OCI-LY7 (cell line): ENCODE measurements around the gene EIF4G3.

ENCODE experiments used
- EZH2phosphoT487 ChIP-seq: fragments of 200-600 bp; sonication (generic); IDR thresholded peaks from 2 replicates; pipeline ENCODE4 v1.6.1; 2018; ENCODE audit warnings: low read depth, borderline replicate concordance, mild to moderate bottlenecking, mixed run types, antibody characterized with exemption, low read length, moderate library complexity, mixed read lengths
- TF ChIP-seq, protein P1 (sequence below): fragments of 200-600 bp; sonication (generic); conservative IDR thresholded peaks from 2 replicates; pipeline ENCODE4 v1.5.1; 2014; ENCODE audit warnings: mild to moderate bottlenecking, antibody characterized with exemption, low read length, moderate library complexity, mixed read lengths

DNA sequence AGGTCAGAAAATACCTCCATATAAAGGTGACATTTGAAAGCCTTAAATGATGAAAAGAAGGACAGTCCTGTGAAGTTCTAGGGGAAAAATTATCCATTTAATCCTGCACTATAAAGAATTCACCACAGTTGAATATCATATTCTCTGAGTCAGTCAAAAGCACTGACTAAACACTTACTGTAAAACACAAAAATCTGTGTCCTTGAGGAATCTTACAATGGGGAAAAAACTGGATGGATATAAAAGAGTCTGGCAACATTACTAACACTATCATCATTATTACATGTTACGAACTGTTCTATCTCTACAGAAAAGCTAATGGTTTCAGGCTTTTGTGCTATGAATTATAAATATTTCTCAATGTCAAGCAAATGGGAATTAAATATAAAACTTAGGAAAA lies 347.2 kb downstream of the EIF4G3 start:
- TF ChIP-seq, protein P1, sequence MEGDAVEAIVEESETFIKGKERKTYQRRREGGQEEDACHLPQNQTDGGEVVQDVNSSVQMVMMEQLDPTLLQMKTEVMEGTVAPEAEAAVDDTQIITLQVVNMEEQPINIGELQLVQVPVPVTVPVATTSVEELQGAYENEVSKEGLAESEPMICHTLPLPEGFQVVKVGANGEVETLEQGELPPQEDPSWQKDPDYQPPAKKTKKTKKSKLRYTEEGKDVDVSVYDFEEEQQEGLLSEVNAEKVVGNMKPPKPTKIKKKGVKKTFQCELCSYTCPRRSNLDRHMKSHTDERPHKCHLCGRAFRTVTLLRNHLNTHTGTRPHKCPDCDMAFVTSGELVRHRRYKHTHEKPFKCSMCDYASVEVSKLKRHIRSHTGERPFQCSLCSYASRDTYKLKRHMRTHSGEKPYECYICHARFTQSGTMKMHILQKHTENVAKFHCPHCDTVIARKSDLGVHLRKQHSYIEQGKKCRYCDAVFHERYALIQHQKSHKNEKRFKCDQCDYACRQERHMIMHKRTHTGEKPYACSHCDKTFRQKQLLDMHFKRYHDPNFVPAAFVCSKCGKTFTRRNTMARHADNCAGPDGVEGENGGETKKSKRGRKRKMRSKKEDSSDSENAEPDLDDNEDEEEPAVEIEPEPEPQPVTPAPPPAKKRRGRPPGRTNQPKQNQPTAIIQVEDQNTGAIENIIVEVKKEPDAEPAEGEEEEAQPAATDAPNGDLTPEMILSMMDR, result no peak
- TF ChIP-seq EZH2phosphoT487, result no peak
